Sigmoid colon (tissue), 4 donors: Measurements from ENCODE around the gene GRB10.

Source experiments
- CTCF ChIP-seq, 4 experiments: fragments of 450-650 bp in 3 of 4; fragments of 200-600 bp in 1 of 4; IDR thresholded peaks; one replicate each; pipeline ENCODE4 v1.5.1; 2016 to 2019; ENCODE audit warnings: antibody characterized with exemption in 4 of 4, mild to moderate bottlenecking in 3 of 4, moderate library complexity in 2 of 4
- EP300 ChIP-seq, 4 donors: sonication (generic); formaldehyde crosslinking; IDR thresholded peaks; one replicate each; pipeline ENCODE4 v1.6.1; 2017; ENCODE audit warnings: antibody characterized with exemption in 4 of 4
- POLR2A ChIP-seq, 2 donors: fragments of 450-650 bp; IDR thresholded peaks; one replicate each; pipeline ENCODE4 v1.6.1; 2016; ENCODE audit warnings: antibody characterized with exemption in 2 of 2, mild to moderate bottlenecking in 2 of 2, moderate library complexity in 2 of 2
- POLR2AphosphoS5 ChIP-seq, 4 donors: sonication (generic); formaldehyde crosslinking; IDR thresholded peaks; one replicate each; pipeline ENCODE4 v1.6.1; 2017; ENCODE audit warnings: antibody characterized with exemption in 4 of 4

DNA sequence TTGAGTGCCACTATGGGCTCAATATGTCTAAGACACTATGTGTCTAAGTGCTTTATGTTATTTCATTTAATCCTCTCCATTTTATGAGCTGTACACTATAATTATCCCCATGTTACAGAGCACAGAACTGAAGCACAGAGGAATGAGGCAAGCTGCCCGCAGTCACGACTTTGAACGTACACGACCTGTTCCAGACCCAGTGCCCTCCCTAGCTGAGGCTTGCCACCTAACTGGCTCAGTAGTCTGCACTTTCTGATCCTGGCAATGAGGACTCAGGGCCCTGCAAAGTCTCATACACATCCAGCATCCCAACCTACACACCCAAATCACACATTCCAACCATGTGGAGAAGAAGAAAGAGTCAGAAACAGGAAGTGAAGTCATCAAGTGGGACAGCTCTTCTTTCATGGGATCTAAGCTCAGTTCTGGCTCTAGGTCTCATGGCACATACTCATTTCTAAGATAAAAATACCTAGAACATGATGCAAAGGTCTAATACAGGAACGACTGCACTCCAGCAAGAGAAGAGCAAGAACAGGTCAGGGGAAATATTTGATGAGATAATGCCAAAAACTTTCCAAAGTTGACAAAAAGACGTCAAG lies 175.1 kb downstream of the GRB10 start:
- TF ChIP-seq CTCF (IDR thresholded peaks at IDR 0.05) (no peak), POLR2A (IDR thresholded peaks at IDR 0.05) (no peak), EP300 (IDR thresholded peaks at IDR 0.05) (no peak), POLR2AphosphoS5 (IDR thresholded peaks at IDR 0.05) (no peak)
